Lower leg skin (tissue), 3 donors: ENCODE data around the gene TATDN2.
"Not testable (repeated sequence)": the region's sequence is repeated elsewhere in the genome, so short reads cannot be mapped to it uniquely, and the experiment has no call there.

ENCODE experiments used
- CTCF ChIP-seq, 3 donors: fragments of 450-650 bp; IDR thresholded peaks; one replicate each; pipeline ENCODE4 v1.5.1; 2016; ENCODE audit warnings: antibody characterized with exemption in 3 of 3, mild to moderate bottlenecking in 3 of 3, moderate library complexity in 2 of 3
- POLR2A ChIP-seq, 2 donors: fragments of 450-650 bp; IDR thresholded peaks; one replicate each; pipeline ENCODE4 v1.6.1; 2016 to 2017; ENCODE audit warnings: antibody characterized with exemption in 2 of 2, mild to moderate bottlenecking in 1 of 2, moderate library complexity in 1 of 2

DNA sequence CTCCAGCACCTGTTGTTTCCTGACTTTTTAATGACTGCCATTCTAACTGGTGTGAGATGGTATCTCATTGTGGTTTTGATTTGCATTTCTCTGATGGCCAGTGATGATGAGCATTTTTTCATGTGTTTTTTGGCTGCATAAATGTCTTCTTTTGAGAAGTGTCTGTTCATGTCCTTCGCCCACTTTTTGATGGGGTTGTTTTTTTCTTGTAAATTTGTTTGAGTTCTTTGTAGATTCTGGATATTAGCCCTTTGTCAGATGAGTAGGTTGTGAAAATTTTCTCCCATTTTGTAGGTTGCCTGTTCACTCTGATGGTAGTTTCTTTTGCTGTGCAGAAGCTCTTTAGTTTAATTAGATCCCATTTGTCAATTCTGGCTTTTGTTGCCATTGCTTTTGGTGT is 49.8 kb downstream of the TATDN2 start:
- TF ChIP-seq CTCF, POLR2A (IDR thresholded peaks at IDR 0.05): not testable (repeated sequence)
